ENCODE measurements around the gene AIFM3.
"Not testable (repeated sequence)": the region's sequence is repeated elsewhere in the genome, so short reads cannot be mapped to it uniquely, and the experiment has no call there.

Gene AIFM3

GRCh38 chr22:20966883-20967696, at the start of gene AIFM3:
Gene AIFM3 (plus strand): TSS chr22:20967255. CDS start chr22:20967945, 690 bp downstream.
- DNase-seq = no peak

- no peak for DNase-seq
These were observed 48.3 kb upstream of the AIFM3 start for GRCh38 chr22:20918663-20919218.

- DNase-seq = no peak
These were observed 47.3 kb upstream of the AIFM3 start for GRCh38 chr22:20919718-20920117.

GRCh38 chr22:20920881-20921203, 46.2 kb upstream of the AIFM3 start:
- no peak for DNase-seq

- DNase-seq = no peak
These were observed 44.8 kb upstream of the AIFM3 start for GRCh38 chr22:20922141-20922751.

GRCh38 chr22:20926243-20926642, 40.8 kb upstream of the AIFM3 start:
- DNase-seq = no peak

- DNase-seq = no peak
These were observed 39.0 kb upstream of the AIFM3 start for GRCh38 chr22:20927940-20928572.

- DNase-seq = no peak
These were observed 38.5 kb upstream of the AIFM3 start for GRCh38 chr22:20928573-20928967.

- DNase-seq = no peak
These were observed 37.1 kb upstream of the AIFM3 start for GRCh38 chr22:20930004-20930403.

GRCh38 chr22:20930435-20930834, 36.6 kb upstream of the AIFM3 start:
- not testable (repeated sequence) for DNase-seq

GRCh38 chr22:20931126-20931654, 35.9 kb upstream of the AIFM3 start:
- DNase-seq = no peak

- DNase-seq = no peak
These were observed 33.1 kb upstream of the AIFM3 start for GRCh38 chr22:20933910-20934309.

GRCh38 chr22:20935049-20935448, 32.0 kb upstream of the AIFM3 start:
- not testable (repeated sequence) for DNase-seq

GRCh38 chr22:20935780-20936539, 31.1 kb upstream of the AIFM3 start:
- DNase-seq = not testable (repeated sequence)

- no peak for DNase-seq
These were observed 29.8 kb upstream of the AIFM3 start for GRCh38 chr22:20937031-20937793.

GRCh38 chr22:20937794-20938671, 29.0 kb upstream of the AIFM3 start:
- DNase-seq = no peak

GRCh38 chr22:20939457-20940185, 27.4 kb upstream of the AIFM3 start:
- DNase-seq = not testable (repeated sequence)

GRCh38 chr22:20940186-20940651, 26.8 kb upstream of the AIFM3 start:
- no peak for DNase-seq

GRCh38 chr22:20940904-20941385, 26.1 kb upstream of the AIFM3 start:
- DNase-seq = no peak
